Activated CD4-positive, alpha-beta memory T cell treated with anti-CD3 and anti-CD28 coated beads for 36 hours (primary cell): ENCODE results near the gene ZNF654. TPM values are rescaled to one million over a fixed set of nuclear protein-coding genes. Genes with fewer than 3 reads are reported as not detected.

ENCODE experiments used
- CTCF ChIA-PET: fragments of 350-600 bp; sonication (Branson Sonifier 250); formaldehyde crosslinking; loops from one replicate; lab custom pipeline; 2021; ENCODE audit warnings: antibody characterized with exemption, inconsistent platforms; lab: Charles Lee
- POLR2A ChIA-PET: fragments of 350-600 bp; sonication (Branson Sonifier 250); formaldehyde crosslinking; loops from one replicate; lab custom pipeline; 2021; ENCODE audit warnings: antibody characterized with exemption; lab: Charles Lee
- DNase-seq: peaks from one replicate; pipeline ENCODE4 v3.0.0-alpha.2; 2020
- H3K27ac Mint-ChIP-seq: one replicate; pipeline ENCODE4 v1.8.0; 2021; ENCODE audit warnings: mixed read lengths
- H3K27me3 Mint-ChIP-seq: one replicate; pipeline ENCODE4 v1.8.0; 2021; ENCODE audit warnings: mixed read lengths
- H3K36me3 Mint-ChIP-seq: one replicate; pipeline ENCODE4 v1.8.0; 2021; ENCODE audit warnings: mixed read lengths
- H3K4me1 Mint-ChIP-seq: one replicate; pipeline ENCODE4 v1.8.0; 2021; ENCODE audit warnings: low read depth, mixed read lengths
- H3K4me3 Mint-ChIP-seq: one replicate; pipeline ENCODE4 v1.8.0; 2021; ENCODE audit warnings: mild to moderate bottlenecking, mixed read lengths
- H3K9me3 Mint-ChIP-seq: one replicate; pipeline ENCODE4 v1.8.0; 2021; ENCODE audit warnings: mixed read lengths
- intact Hi-C: fragments of 100-400 bp; cut with micrococcal nuclease; formaldehyde crosslinking; loops from one replicate; pipeline ENCODE4 v1.15.1; 2023
- total RNA-seq, 2 experiments: library from RNA; stranded (reverse); gene quantifications; one replicate each; pipeline ENCODE4 v1.2.3, GENCODE V29; 2021

The ZNF654 gene
- total RNA-seq, 2 experiments from 2014 or later = 15.6 to 16.7 TPM

GRCh38 chr3:88061746-88062145, 2.7 kb downstream of the ZNF654 start:
- POLR2A ChIA-PET = no interaction called here
- peaks cover 14% of the 10 kb centered on the region for H3K36me3 Mint-ChIP-seq
- CTCF ChIA-PET = interaction anchor here (1.7 kb wide), 1 partner anchor 52 kb away, joined by 8 read pairs; no protein-coding TSS in a partner anchor
- intact Hi-C loops = no loop called here
- H3K27ac Mint-ChIP-seq = no peak overlapping the region
- H3K9me3 Mint-ChIP-seq = no peaks in the 10 kb centered on the region
- peak overlapping the region; percentile 4 for H3K4me3 Mint-ChIP-seq
- peaks cover 43% of the 10 kb centered on the region for H3K4me1 Mint-ChIP-seq
- H3K27me3 Mint-ChIP-seq = no peaks in the 10 kb centered on the region
- no peak for DNase-seq

DNA sequence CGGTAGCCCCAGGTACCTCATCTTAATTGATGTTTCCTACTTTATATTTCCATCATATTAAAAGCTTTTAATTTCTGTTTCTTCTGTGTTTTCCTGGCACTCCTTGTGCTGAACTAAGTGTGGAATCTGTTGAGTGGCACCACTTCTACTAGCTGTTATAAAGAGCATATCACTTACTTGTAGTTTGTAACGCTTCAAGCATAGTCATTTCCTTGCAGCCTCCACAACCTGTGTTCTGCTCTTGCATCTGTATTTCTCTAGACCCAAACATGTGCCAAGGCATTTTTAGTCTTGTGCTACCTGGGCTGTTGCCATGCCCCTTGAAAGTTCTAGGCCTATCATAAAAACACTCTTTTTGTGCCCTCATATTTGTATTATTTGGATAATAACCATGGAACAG, 16.0 kb downstream of the ZNF654 start:
- intact Hi-C loops = no loop called here
- Mint-ChIP-seq H3K27me3 (no peaks in the 10 kb centered on the region), H3K4me3 (no peak overlapping the region), H3K36me3 (peaks cover 14% of the 10 kb centered on the region), H3K4me1 (peaks cover 46% of the 10 kb centered on the region), H3K27ac (no peak overlapping the region), H3K9me3 (peaks cover 13% of the 10 kb centered on the region)
- ChIA-PET CTCF (no interaction called here), POLR2A (interaction anchor here (1.1 kb wide), 1 partner anchor 75 kb away, joined by 3 read pairs; no protein-coding TSS in a partner anchor)
- no peak for DNase-seq

DNA sequence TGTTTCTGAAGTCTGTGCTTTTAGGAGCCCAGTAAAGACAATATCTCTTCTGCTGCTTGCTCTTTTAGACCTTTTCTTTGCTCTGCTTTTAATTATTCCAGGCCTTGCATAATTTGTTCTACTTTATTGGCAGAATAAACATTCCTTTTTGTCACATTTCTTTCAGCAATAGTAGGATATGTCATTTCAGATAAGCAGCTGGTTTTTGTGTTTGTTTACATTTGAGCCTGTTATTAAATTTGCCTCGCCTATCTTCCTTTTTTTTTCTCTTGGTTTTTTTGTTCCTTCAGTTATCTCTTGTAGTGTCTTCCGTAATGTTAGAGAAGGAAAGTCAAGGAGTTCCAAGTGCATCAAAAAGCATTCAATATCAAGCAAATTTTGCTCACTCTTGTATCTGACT, 16.4 kb downstream of the ZNF654 start:
- no peaks in the 10 kb centered on the region for H3K27me3 Mint-ChIP-seq
- H3K27ac Mint-ChIP-seq = no peak overlapping the region
- ChIA-PET POLR2A (interaction anchor here (0.7 kb wide), 1 partner anchor 15 kb away, joined by 3 read pairs; no protein-coding TSS in a partner anchor), CTCF (no interaction called here)
- intact Hi-C loops = no loop called here
- no peak for DNase-seq
- H3K4me3 Mint-ChIP-seq = no peak overlapping the region
- peaks cover 13% of the 10 kb centered on the region for H3K9me3 Mint-ChIP-seq
- peaks cover 13% of the 10 kb centered on the region for H3K36me3 Mint-ChIP-seq
- H3K4me1 Mint-ChIP-seq = peaks cover 48% of the 10 kb centered on the region

- intact Hi-C loops = no loop called here
- DNase-seq = no peak
- peaks cover 54% of the 10 kb centered on the region for H3K4me1 Mint-ChIP-seq
- no peak overlapping the region for H3K4me3 Mint-ChIP-seq
- POLR2A ChIA-PET = interaction anchor here (0.6 kb wide), 1 partner anchor 72 kb away, joined by 3 read pairs; no protein-coding TSS in a partner anchor
- peaks cover 10% of the 10 kb centered on the region for H3K36me3 Mint-ChIP-seq
- CTCF ChIA-PET = no interaction called here
- H3K27ac Mint-ChIP-seq = no peak overlapping the region
- peaks cover 6% of the 10 kb centered on the region for H3K9me3 Mint-ChIP-seq
- H3K27me3 Mint-ChIP-seq = no peaks in the 10 kb centered on the region
Measured at GRCh38 chr3:88076712-88077111, 17.7 kb downstream of the ZNF654 start.

- H3K36me3 Mint-ChIP-seq = peaks cover 4% of the 10 kb centered on the region
- ChIA-PET POLR2A (no interaction called here), CTCF (interaction anchor here (1.2 kb wide), 1 partner anchor 35 kb away, joined by 4 read pairs; no protein-coding TSS in a partner anchor)
- peaks cover 52% of the 10 kb centered on the region for H3K4me1 Mint-ChIP-seq
- no peaks in the 10 kb centered on the region for H3K27me3 Mint-ChIP-seq
- H3K9me3 Mint-ChIP-seq = no peaks in the 10 kb centered on the region
- H3K4me3 Mint-ChIP-seq = no peak overlapping the region
- no peak overlapping the region for H3K27ac Mint-ChIP-seq
- DNase-seq = no peak
- intact Hi-C loops = no loop called here
Measured at GRCh38 chr3:88078932-88079331, 19.9 kb downstream of the ZNF654 start.

GRCh38 chr3:88082854-88083253, 23.8 kb downstream of the ZNF654 start:
- Mint-ChIP-seq H3K27me3 (no peaks in the 10 kb centered on the region), H3K9me3 (no peaks in the 10 kb centered on the region), H3K36me3 (peaks cover 8% of the 10 kb centered on the region), H3K4me3 (no peak overlapping the region), H3K4me1 (peaks cover 38% of the 10 kb centered on the region), H3K27ac (no peak overlapping the region)
- intact Hi-C loops = no loop called here
- CTCF ChIA-PET = no interaction called here
- POLR2A ChIA-PET = no interaction called here
- no peak for DNase-seq

DNA sequence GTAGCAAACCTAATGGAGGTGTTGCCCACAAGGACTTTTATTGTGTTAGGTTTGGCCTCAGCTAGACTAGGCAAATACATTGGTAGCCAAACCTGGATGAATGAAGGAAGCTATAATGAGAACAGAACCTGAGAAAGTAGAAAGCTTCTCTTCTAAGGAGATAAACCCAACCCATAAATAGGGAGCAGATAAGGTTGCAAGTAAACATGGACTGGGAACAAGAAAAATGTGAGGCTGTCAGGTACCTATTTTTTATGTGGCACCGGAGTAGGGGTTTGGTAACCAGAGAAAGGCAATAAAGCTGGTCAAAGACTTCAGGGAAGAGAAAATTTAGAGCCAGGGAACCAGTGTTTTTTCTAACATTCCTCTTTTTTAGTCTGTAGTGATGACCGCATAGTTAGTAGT, 25.0 kb downstream of the ZNF654 start:
- POLR2A ChIA-PET = no interaction called here
- no peaks in the 10 kb centered on the region for H3K9me3 Mint-ChIP-seq
- H3K4me1 Mint-ChIP-seq = peaks cover 28% of the 10 kb centered on the region
- H3K36me3 Mint-ChIP-seq = peaks cover 11% of the 10 kb centered on the region
- H3K4me3 Mint-ChIP-seq = no peak overlapping the region
- CTCF ChIA-PET = interaction anchor here (0.8 kb wide), 1 partner anchor 29 kb away, joined by 4 read pairs; no protein-coding TSS in a partner anchor
- H3K27me3 Mint-ChIP-seq = no peaks in the 10 kb centered on the region
- intact Hi-C loops = no loop called here
- no peak overlapping the region for H3K27ac Mint-ChIP-seq
- no peak for DNase-seq

DNA sequence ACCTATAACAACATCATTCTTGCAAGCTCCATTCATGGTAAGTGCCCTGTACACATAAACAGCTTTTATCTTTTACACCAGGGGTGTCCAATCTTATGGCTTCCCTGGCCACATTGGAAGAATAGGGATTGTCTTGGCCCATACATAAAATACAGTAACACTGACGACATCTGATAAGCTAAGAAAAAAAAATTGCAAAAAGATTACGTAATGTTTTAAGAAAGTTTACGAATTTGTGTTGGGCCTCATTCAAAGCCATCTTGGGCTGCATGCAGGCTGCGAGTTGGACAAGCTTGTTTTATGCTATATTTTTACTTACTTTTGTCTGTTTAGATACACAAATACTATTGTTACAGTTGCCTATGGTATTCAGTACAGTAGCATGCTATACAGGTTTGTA, 31.6 kb downstream of the ZNF654 start:
- no peak overlapping the region for H3K4me3 Mint-ChIP-seq
- ChIA-PET CTCF (interaction anchor here (0.9 to 2.5 kb wide), 3 partner anchors 23 to 58 kb away, joined by 4 to 13 read pairs (median 4); partner anchors contain the start of genes CGGBP1 and ZNF654), POLR2A (no interaction called here)
- H3K4me1 Mint-ChIP-seq = peaks cover 2% of the 10 kb centered on the region
- peaks cover 37% of the 10 kb centered on the region for H3K36me3 Mint-ChIP-seq
- H3K9me3 Mint-ChIP-seq = peaks cover 7% of the 10 kb centered on the region
- intact Hi-C loops = no loop called here
- no peaks in the 10 kb centered on the region for H3K27me3 Mint-ChIP-seq
- no peak overlapping the region for H3K27ac Mint-ChIP-seq
- no peak for DNase-seq

- CTCF ChIA-PET = interaction anchor here (0.6 to 1.1 kb wide), 2 partner anchors 11 to 21 kb away, joined by 3 read pairs; no protein-coding TSS in a partner anchor
Measured at GRCh38 chr3:88092270-88092669, 33.2 kb downstream of the ZNF654 start.

GRCh38 chr3:88093266-88093665, 34.2 kb downstream of the ZNF654 start:
- H3K36me3 Mint-ChIP-seq = peaks cover 56% of the 10 kb centered on the region
- intact Hi-C loops = no loop called here
- DNase-seq = no peak
- H3K4me1 Mint-ChIP-seq = peaks cover 2% of the 10 kb centered on the region
- ChIA-PET CTCF (interaction anchor here (2.1 kb wide), 1 partner anchor 20 kb away, joined by 9 read pairs; no protein-coding TSS in a partner anchor), POLR2A (no interaction called here)
- H3K9me3 Mint-ChIP-seq = peaks cover 16% of the 10 kb centered on the region
- H3K27ac Mint-ChIP-seq = no peak overlapping the region
- H3K27me3 Mint-ChIP-seq = no peaks in the 10 kb centered on the region
- no peak overlapping the region for H3K4me3 Mint-ChIP-seq

More at GRCh38 chr3:88092270-88092669, 33.2 kb downstream of the ZNF654 start:
- Mint-ChIP-seq H3K9me3 (peaks cover 7% of the 10 kb centered on the region), H3K4me1 (peaks cover 2% of the 10 kb centered on the region), H3K36me3 (peaks cover 49% of the 10 kb centered on the region), H3K4me3 (no peak overlapping the region), H3K27ac (no peak overlapping the region), H3K27me3 (no peaks in the 10 kb centered on the region)
- POLR2A ChIA-PET = no interaction called here
- intact Hi-C loops = no loop called here
- no peak for DNase-seq

- Mint-ChIP-seq H3K27ac (no peak overlapping the region), H3K4me3 (no peak overlapping the region), H3K4me1 (peaks cover 10% of the 10 kb centered on the region), H3K9me3 (peaks cover 14% of the 10 kb centered on the region), H3K36me3 (peaks cover 43% of the 10 kb centered on the region), H3K27me3 (no peaks in the 10 kb centered on the region)
- no peak for DNase-seq
- CTCF ChIA-PET = interaction anchor here (2.2 kb wide), 1 partner anchor 13 kb away, joined by 9 read pairs; no protein-coding TSS in a partner anchor
- intact Hi-C loops = no loop called here
- POLR2A ChIA-PET = no interaction called here
Measured at GRCh38 chr3:88101142-88101541, 42.1 kb downstream of the ZNF654 start.

DNA sequence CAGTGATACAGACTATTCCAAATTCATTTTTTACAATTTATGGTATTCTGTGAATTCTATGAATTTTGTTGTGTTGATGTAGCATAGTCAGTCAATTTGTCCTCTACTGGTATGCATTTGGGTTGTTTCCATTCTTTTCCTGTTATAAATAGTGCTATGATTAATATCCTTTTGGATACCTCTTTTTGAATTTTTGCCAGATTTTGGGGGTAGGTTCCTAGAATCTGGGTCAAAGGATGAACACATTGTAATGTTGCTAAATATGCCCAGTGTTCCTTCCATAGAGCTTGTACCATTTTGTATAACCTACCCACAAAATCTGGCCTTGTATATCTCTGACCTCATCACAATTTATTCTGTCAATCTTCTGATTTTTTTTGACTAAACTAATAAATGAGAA, 46.3 kb downstream of the ZNF654 start:
- H3K9me3 Mint-ChIP-seq = peaks cover 4% of the 10 kb centered on the region
- POLR2A ChIA-PET = no interaction called here
- no peaks in the 10 kb centered on the region for H3K27me3 Mint-ChIP-seq
- peaks cover 21% of the 10 kb centered on the region for H3K36me3 Mint-ChIP-seq
- CTCF ChIA-PET = no interaction called here
- DNase-seq = no peak
- H3K4me1 Mint-ChIP-seq = peaks cover 23% of the 10 kb centered on the region
- H3K27ac Mint-ChIP-seq = no peak overlapping the region
- H3K4me3 Mint-ChIP-seq = no peak overlapping the region
- intact Hi-C loops = no loop called here

DNA sequence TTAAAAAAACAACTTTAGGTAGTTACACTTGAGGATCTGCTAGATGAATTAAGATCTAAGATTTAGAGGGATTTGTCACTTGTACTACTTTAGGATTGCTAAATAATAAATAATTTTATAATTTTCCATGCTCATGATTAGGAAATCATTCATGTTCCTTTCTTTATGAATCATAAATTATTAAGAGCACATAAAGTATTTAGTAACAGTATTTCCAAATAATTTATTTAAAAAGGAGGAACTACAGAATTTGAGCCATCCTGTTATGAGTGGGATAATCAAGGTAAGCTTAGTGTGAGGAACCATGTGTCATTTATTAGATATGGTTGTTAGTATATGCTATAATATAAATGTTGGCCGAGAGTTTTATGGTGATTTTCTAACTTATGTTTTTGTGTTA, 53.2 kb downstream of the ZNF654 start:
- Mint-ChIP-seq H3K36me3 (peaks cover 12% of the 10 kb centered on the region), H3K27ac (no peak overlapping the region), H3K27me3 (no peaks in the 10 kb centered on the region), H3K4me1 (peaks cover 36% of the 10 kb centered on the region), H3K4me3 (no peak overlapping the region), H3K9me3 (no peaks in the 10 kb centered on the region)
- POLR2A ChIA-PET = no interaction called here
- intact Hi-C loops = no loop called here
- no peak for DNase-seq
- CTCF ChIA-PET = interaction anchor here (0.6 to 2.2 kb wide), 15 partner anchors 18 to 851 kb away, joined by 3 to 19 read pairs (median 7); partner anchors contain the start of gene C3orf38
